Neural crest cell (in vitro differentiated cells): ENCODE measurements around the gene CDK14. TPM values are rescaled to one million over a fixed set of nuclear protein-coding genes. Genes with fewer than 3 reads are reported as not detected.
"Not testable (repeated sequence)": the region's sequence is repeated elsewhere in the genome, so short reads cannot be mapped to it uniquely, and the experiment has no call there.

Source experiments
- DNase-seq: peaks from one replicate; pipeline ENCODE4 v3.0.0; 2021; ENCODE audit warnings: low read depth, mixed read lengths, low spot score
- H3K27ac Mint-ChIP-seq: one replicate; pipeline ENCODE4 v1.8.0; 2021; ENCODE audit warnings: mild to moderate bottlenecking, mixed read lengths; ENCODE audit not compliant: unreplicated experiment
- H3K27me3 Mint-ChIP-seq: 2 replicates; pipeline ENCODE4 v1.8.0; 2021; ENCODE audit warnings: low read depth, mild to moderate bottlenecking, mixed read lengths
- H3K36me3 Mint-ChIP-seq: 2 replicates; pipeline ENCODE4 v1.8.0; 2021; ENCODE audit warnings: low read depth, mild to moderate bottlenecking, mixed read lengths
- H3K4me1 Mint-ChIP-seq: 2 replicates; pipeline ENCODE4 v1.8.0; 2021; ENCODE audit warnings: mixed read lengths
- H3K4me3 Mint-ChIP-seq: one replicate; pipeline ENCODE4 v1.8.0; 2021; ENCODE audit warnings: mild to moderate bottlenecking, mixed read lengths
- H3K9me3 Mint-ChIP-seq: 2 replicates; pipeline ENCODE4 v1.8.0; 2021; ENCODE audit warnings: mixed read lengths
- total RNA-seq: library from RNA; stranded (reverse); gene quantifications from 2 replicates; pipeline ENCODE4 v1.2.1, GENCODE V29; 2021
- TF ChIP-seq, protein P1 (sequence below): fragments of 200-600 bp; sonication (generic); conservative IDR thresholded peaks from 2 replicates; pipeline ENCODE4 v1.5.0; 2021; ENCODE audit warnings: antibody characterized with exemption, mild to moderate bottlenecking

The CDK14 gene
- total RNA-seq, 1 donor from 2014 or later = 49.6 TPM

DNA sequence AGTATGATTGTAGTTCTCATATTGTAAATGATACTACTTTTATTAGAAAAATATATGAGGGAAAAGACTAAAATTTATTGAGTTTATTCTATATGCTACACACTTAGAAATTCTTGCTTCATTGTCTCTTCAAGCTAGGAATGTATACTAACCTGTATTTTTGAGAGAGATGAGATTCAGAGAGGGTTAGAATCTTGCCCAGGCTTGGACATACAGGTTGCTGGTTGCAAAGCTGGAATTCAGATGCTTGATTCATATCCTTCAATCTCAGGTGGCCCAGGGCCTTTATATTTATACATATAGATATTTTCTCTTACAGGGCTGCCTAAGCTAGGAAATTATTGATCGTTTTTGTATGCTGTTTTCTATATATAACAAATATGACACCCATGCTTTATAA is 324.2 kb downstream of the CDK14 start:
- H3K27me3 Mint-ChIP-seq = no peaks in the 10 kb centered on the region
- H3K9me3 Mint-ChIP-seq = peaks cover 3% of the 10 kb centered on the region
- no peak for DNase-seq
- H3K4me3 Mint-ChIP-seq = no peak overlapping the region
- TF ChIP-seq, protein P1, sequence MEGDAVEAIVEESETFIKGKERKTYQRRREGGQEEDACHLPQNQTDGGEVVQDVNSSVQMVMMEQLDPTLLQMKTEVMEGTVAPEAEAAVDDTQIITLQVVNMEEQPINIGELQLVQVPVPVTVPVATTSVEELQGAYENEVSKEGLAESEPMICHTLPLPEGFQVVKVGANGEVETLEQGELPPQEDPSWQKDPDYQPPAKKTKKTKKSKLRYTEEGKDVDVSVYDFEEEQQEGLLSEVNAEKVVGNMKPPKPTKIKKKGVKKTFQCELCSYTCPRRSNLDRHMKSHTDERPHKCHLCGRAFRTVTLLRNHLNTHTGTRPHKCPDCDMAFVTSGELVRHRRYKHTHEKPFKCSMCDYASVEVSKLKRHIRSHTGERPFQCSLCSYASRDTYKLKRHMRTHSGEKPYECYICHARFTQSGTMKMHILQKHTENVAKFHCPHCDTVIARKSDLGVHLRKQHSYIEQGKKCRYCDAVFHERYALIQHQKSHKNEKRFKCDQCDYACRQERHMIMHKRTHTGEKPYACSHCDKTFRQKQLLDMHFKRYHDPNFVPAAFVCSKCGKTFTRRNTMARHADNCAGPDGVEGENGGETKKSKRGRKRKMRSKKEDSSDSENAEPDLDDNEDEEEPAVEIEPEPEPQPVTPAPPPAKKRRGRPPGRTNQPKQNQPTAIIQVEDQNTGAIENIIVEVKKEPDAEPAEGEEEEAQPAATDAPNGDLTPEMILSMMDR = no peak
- H3K36me3 Mint-ChIP-seq = no peaks in the 10 kb centered on the region
- no peaks in the 10 kb centered on the region for H3K4me1 Mint-ChIP-seq
- H3K27ac Mint-ChIP-seq = no peak overlapping the region

DNA sequence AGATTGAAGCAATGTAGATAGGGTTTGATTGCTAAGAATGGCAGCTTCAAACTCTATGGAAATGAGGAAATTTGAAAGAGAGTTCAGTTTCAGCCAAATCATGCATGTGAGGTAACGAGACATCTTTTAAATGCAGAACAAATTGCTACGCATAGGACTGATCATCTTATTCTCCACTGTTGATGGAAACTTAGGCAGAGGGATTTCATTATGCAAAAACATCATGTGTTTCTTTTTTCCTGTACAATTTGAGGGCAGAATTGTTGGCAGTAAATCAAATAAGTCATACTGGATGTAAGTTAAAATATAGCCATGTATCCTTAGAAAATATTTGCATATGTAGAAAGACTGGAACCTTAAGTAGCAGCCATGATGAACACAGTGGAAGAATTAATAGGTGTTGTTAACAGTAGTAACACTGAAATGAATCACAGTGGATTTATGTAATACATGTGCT is 327.4 kb downstream of the CDK14 start:
- Mint-ChIP-seq H3K4me1 (no peaks in the 10 kb centered on the region), H3K27ac (no peak overlapping the region), H3K9me3 (no peaks in the 10 kb centered on the region), H3K4me3 (no peak overlapping the region), H3K36me3 (peaks cover 4% of the 10 kb centered on the region), H3K27me3 (no peaks in the 10 kb centered on the region)
- TF ChIP-seq, protein P1 = no peak
- no peak for DNase-seq

DNA sequence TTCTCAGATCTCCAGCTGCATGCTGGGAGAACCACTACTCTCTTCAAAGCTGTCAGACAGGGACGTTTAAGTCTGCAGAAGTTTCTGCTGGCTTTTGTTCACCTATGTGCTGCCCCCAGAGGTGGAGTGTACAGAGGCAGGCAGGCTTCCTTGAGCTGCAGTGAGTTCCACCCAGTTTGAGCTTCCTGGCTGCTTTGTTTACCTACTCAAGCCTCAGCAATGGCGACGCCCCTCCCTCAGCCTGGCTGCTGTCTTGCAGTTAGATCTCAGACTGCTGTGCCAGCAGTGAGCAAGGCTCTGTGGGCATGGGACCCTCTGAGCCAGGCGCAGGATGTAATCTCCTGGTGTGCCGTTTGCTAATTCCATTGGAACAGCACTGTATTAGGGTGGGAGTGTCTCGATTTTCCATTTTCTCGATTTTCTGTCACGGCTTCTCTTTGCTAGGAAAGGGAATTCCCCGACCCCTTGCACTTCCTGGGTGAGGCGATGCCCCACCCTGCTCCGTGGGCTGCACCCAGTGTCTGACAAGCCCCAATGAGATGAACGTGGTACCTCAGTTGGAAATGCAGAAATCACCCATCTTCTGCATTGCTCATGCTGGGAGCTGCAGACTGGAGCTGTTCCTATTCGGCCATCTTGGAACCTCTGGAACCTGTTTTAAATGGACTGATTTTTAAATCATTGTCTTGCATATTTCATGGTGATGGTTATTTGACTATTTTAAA is 332.7 kb downstream of the CDK14 start:
- not testable (repeated sequence) for H3K27me3 Mint-ChIP-seq, H3K9me3 Mint-ChIP-seq, DNase-seq, H3K4me1 Mint-ChIP-seq, H3K4me3 Mint-ChIP-seq, H3K36me3 Mint-ChIP-seq
- peak overlapping the region; percentile 67 for H3K27ac Mint-ChIP-seq
- TF ChIP-seq, protein P1 = peak; percentile 21

DNA sequence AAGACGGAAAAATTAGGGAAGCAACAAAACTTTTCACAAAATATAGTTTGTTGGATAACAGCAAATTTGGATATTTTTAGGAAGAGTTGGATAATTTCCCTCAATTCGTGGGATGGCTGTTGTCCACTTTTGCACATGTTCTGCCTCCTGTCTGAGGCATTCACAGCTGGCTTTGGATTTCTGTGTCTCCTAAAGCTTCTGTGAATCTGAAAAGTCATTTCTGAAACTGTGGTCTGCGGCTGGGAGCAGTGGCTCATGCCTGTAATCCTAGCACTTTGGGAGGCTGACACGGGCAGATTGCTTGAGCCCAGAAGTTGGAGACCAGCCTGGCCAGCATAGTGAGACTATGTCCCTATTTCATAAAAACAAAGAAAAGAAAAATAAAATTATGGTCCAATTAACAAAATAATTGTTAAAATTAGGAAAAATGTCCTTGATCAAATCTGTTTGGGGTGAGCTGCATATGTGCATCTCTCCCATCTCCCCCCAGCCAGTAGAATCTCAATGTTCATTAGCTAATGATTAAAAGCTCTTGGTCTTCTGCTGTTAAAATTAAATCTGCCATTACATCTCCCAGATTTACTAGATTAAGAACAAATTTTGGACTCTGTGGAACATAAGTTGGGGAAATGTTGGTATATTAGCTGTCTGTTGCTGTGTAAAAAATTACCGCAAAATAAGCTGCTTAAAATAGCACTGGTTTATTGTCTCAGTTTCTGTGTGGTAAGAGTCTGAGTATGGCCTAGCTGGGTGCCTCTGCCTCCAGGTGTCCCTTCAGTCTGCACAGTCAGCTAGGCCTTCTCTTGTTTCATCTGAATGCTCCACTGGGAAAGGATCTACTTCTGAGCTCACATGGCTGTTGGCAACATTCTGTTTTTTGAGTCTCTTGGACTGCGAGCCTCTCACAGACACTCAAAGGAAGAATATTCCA is 336.1 kb downstream of the CDK14 start:
- peaks cover 4% of the 10 kb centered on the region for H3K36me3 Mint-ChIP-seq
- TF ChIP-seq, protein P1 = no peak
- no peak for DNase-seq
- H3K27me3 Mint-ChIP-seq = no peaks in the 10 kb centered on the region
- H3K4me3 Mint-ChIP-seq = no peak overlapping the region
- H3K27ac Mint-ChIP-seq = no peak overlapping the region
- H3K4me1 Mint-ChIP-seq = no peaks in the 10 kb centered on the region
- no peaks in the 10 kb centered on the region for H3K9me3 Mint-ChIP-seq

DNA sequence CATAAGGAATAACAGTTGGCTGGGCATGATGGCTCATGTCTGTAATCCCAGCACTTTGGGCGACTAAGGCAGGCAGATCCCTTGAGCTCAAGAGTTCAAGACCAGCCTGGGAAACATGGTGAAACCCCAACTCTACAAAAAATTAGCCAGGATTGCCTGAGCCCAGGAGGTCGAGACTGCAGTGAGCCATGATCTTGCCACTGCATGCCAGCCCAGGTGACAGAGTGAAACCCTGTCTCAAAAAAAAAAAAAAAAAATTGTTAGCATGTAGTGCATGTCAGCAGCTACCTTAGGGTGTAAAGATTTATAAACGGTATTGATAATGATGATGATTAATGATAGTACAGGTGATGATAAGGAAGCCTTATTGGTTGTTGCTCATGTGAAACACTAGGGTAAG is 336.9 kb downstream of the CDK14 start:
- Mint-ChIP-seq H3K27me3 (no peaks in the 10 kb centered on the region), H3K4me3 (no peak overlapping the region), H3K27ac (no peak overlapping the region), H3K9me3 (no peaks in the 10 kb centered on the region), H3K36me3 (no peaks in the 10 kb centered on the region), H3K4me1 (no peaks in the 10 kb centered on the region)
- TF ChIP-seq, protein P1 = no peak
- no peak for DNase-seq
